Sigmoid colon (tissue), 7 donors: Measurements from ENCODE around the gene FUT3. TPM values are rescaled to one million over a fixed set of nuclear protein-coding genes. Genes with fewer than 3 reads are reported as not detected.

Experiments
- DNase-seq: peaks from one replicate; pipeline ENCODE4 v3.0.0-alpha.2; 2019
- H3K27ac ChIP-seq, 4 donors: fragments of 200-600 bp; sonication (generic); one replicate each; pipeline ENCODE4 v1.5.1; 2016 to 2019; ENCODE audit warnings: mild to moderate bottlenecking in 1 of 4
- H3K27me3 ChIP-seq, 3 donors: fragments of 200-600 bp; sonication (generic); one replicate each; pipeline ENCODE4 v1.5.1; 2019; ENCODE audit warnings: mild to moderate bottlenecking in 1 of 3
- H3K36me3 ChIP-seq, 4 donors: fragments of 200-600 bp; sonication (generic); one replicate each; pipeline ENCODE4 v1.5.1; 2016 to 2019
- H3K4me1 ChIP-seq, 4 donors: fragments of 200-600 bp; sonication (generic); one replicate each; pipeline ENCODE4 v1.5.1; 2017 to 2019
- H3K4me3 ChIP-seq, 4 donors: fragments of 200-600 bp; sonication (generic); one replicate each; pipeline ENCODE4 v1.5.1; 2017 to 2019; ENCODE audit warnings: mild to moderate bottlenecking in 2 of 4, moderate library complexity in 1 of 4
- H3K9me3 ChIP-seq, 4 donors: fragments of 200-600 bp in 3 of 4; sonication (generic) in 3 of 4; one replicate each; pipeline versions ENCODE4 v1.5.1 to v1.6.1; 2013 to 2019
- CTCF ChIP-seq, 4 experiments: fragments of 450-650 bp in 3 of 4; fragments of 200-600 bp in 1 of 4; IDR thresholded peaks; one replicate each; pipeline ENCODE4 v1.5.1; 2016 to 2019; ENCODE audit warnings: antibody characterized with exemption in 4 of 4, mild to moderate bottlenecking in 3 of 4, moderate library complexity in 2 of 4
- EP300 ChIP-seq, 4 donors: sonication (generic); formaldehyde crosslinking; IDR thresholded peaks; one replicate each; pipeline ENCODE4 v1.6.1; 2017; ENCODE audit warnings: antibody characterized with exemption in 4 of 4
- POLR2A ChIP-seq, 2 donors: fragments of 450-650 bp; IDR thresholded peaks; one replicate each; pipeline ENCODE4 v1.6.1; 2016; ENCODE audit warnings: antibody characterized with exemption in 2 of 2, mild to moderate bottlenecking in 2 of 2, moderate library complexity in 2 of 2
- POLR2AphosphoS5 ChIP-seq, 4 donors: sonication (generic); formaldehyde crosslinking; IDR thresholded peaks; one replicate each; pipeline ENCODE4 v1.6.1; 2017; ENCODE audit warnings: antibody characterized with exemption in 4 of 4
- WGBS, 2 donors: extraction: QIAGEN DNeasy Blood & Tissue Kit; methylation state at CpG; one replicate each; pipeline ENCODE4 v1.1.7; 2013; 5-methylcytosine and 5-hydroxymethylcytosine counted together
- intact Hi-C: fragments of 100-400 bp; cut with DNase I; formaldehyde crosslinking; loops from one replicate; pipeline ENCODE4 v1.15.1; 2023
- polyA plus RNA-seq, 3 donors: library from polyadenylated mRNA; stranded (reverse); fragments of 200-250 nt; gene quantifications; one replicate each; pipeline ENCODE4 v1.2.3, GENCODE V29; 2013
- total RNA-seq, 4 donors: library from RNA; depleted of rRNA; stranded (reverse); fragments of >200 nt; gene quantifications; one replicate each; pipeline ENCODE4 v1.1.0, GENCODE V29; 2016
- donor health status: healthy with polysubstance abuse.
- donor health status: Bipolar disorder and iron deficiency.
- donor health status: healthy.

The FUT3 gene
- total and polyA plus RNA-seq, 7 donors = 0.83 to 168 (median 29.5) TPM; not detected in 3

- no peak overlapping the region for H3K27ac ChIP-seq
- no peak for DNase-seq
- H3K36me3 ChIP-seq = no peaks in the 10 kb centered on the region
- WGBS, 2 donors = 88 to 95% methylated on average over 21 of the region's 21 CpGs
- peaks cover 0 to 49% (median 46%) of the 10 kb centered on the region in 4 donors for H3K4me1 ChIP-seq
- intact Hi-C loops = loop anchor here (1.0 kb wide), 1 partner anchor 19 kb away; no protein-coding TSS in a partner anchor
- H3K9me3 ChIP-seq = no peaks in the 10 kb centered on the region
- peaks cover 0 to 5% (median 0%) of the 10 kb centered on the region in 3 donors for H3K27me3 ChIP-seq
- H3K4me3 ChIP-seq = no peak overlapping the region
- TF ChIP-seq POLR2AphosphoS5 (IDR thresholded peaks at IDR 0.05) (no peak), CTCF (IDR thresholded peaks at IDR 0.05) (no peak), EP300 (IDR thresholded peaks at IDR 0.05) (no peak), POLR2A (IDR thresholded peaks at IDR 0.05) (no peak)
Observed at GRCh38 chr19:5825178-5825577, 26.1 kb downstream of the FUT3 start.

- DNase-seq = no peak
- Histone ChIP-seq H3K27me3 (peaks cover 0 to 5% (median 0%) of the 10 kb centered on the region in 3 donors), H3K36me3 (no peaks in the 10 kb centered on the region), H3K4me1 (peaks cover 0 to 47% (median 44%) of the 10 kb centered on the region in 4 donors), H3K27ac (no peak overlapping the region), H3K9me3 (no peaks in the 10 kb centered on the region), H3K4me3 (no peak overlapping the region)
- TF ChIP-seq POLR2A (IDR thresholded peaks at IDR 0.05) (no peak), POLR2AphosphoS5 (IDR thresholded peaks at IDR 0.05) (no peak), CTCF (IDR thresholded peaks at IDR 0.05) (no peak), EP300 (IDR thresholded peaks at IDR 0.05) (no peak)
- intact Hi-C loops = loop anchor here (1.0 kb wide), 1 partner anchor 18 kb away; no protein-coding TSS in a partner anchor
- 91 to 94% methylated on average over 10 of the region's 10 CpGs for WGBS, 2 donors
Observed at GRCh38 chr19:5824751-5825150, 26.5 kb downstream of the FUT3 start.

- H3K4me1 ChIP-seq = peaks cover 0 to 37% (median 34%) of the 10 kb centered on the region in 4 donors
- no peaks in the 10 kb centered on the region for H3K27me3 ChIP-seq
- no peak for DNase-seq
- no peak overlapping the region for H3K27ac ChIP-seq
- no peak overlapping the region for H3K4me3 ChIP-seq
- no peaks in the 10 kb centered on the region for H3K9me3 ChIP-seq
- intact Hi-C loops = no loop called here
- TF ChIP-seq POLR2A (IDR thresholded peaks at IDR 0.05) (no peak), POLR2AphosphoS5 (IDR thresholded peaks at IDR 0.05) (no peak), CTCF (IDR thresholded peaks at IDR 0.05) (no peak), EP300 (IDR thresholded peaks at IDR 0.05) (no peak)
- no peaks in the 10 kb centered on the region for H3K36me3 ChIP-seq
- 79 to 90% methylated on average over 30 of the region's 30 CpGs for WGBS, 2 donors
Observed at GRCh38 chr19:5823579-5824281, 27.5 kb downstream of the FUT3 start.

GRCh38 chr19:5822181-5822844, 28.9 kb downstream of the FUT3 start:
- no peaks in the 10 kb centered on the region for H3K27me3 ChIP-seq
- intact Hi-C loops = no loop called here
- H3K4me1 ChIP-seq = peaks cover 0 to 27% (median 25%) of the 10 kb centered on the region in 4 donors
- WGBS, 2 donors = 25 to 51% methylated on average over 30 of the region's 30 CpGs
- peak overlapping the region in 2 of 4 donors; percentile 5 to 18 for H3K27ac ChIP-seq
- no peak for DNase-seq
- no peak overlapping the region for H3K4me3 ChIP-seq
- no peaks in the 10 kb centered on the region for H3K36me3 ChIP-seq
- no peaks in the 10 kb centered on the region for H3K9me3 ChIP-seq
- TF ChIP-seq POLR2AphosphoS5 (IDR thresholded peaks at IDR 0.05) = no peak
- no peak for TF ChIP-seq EP300 (IDR thresholded peaks at IDR 0.05)
- TF ChIP-seq POLR2A (IDR thresholded peaks at IDR 0.05) = no peak
- TF ChIP-seq CTCF (IDR thresholded peaks at IDR 0.05) = no peak
